Lower leg skin (tissue), 4 donors: Measurements from ENCODE around the gene FOS. TPM values are rescaled to one million over a fixed set of nuclear protein-coding genes. Genes with fewer than 3 reads are reported as not detected.
A peak's percentile ranks its signal among the peaks of the same experiment; 100 is the strongest.

ENCODE experiments used
- DNase-seq, 2 donors: peaks; one replicate each; pipeline ENCODE4 v3.0.0-alpha.2; 2019; ENCODE audit warnings: low spot score in 2 of 2
- H3K4me3 ChIP-seq: fragments of 200-600 bp; sonication (generic); 2 replicates; pipeline ENCODE4 v1.5.1; 2017; ENCODE audit warnings: mild to moderate bottlenecking, low read depth; ENCODE audit not compliant: poor library complexity, severe bottlenecking
- POLR2A ChIP-seq, 2 donors: fragments of 450-650 bp; IDR thresholded peaks; one replicate each; pipeline ENCODE4 v1.6.1; 2016 to 2017; ENCODE audit warnings: antibody characterized with exemption in 2 of 2, mild to moderate bottlenecking in 1 of 2, moderate library complexity in 1 of 2
- WGBS, 2 donors: methylation state at CpG; one replicate each; pipeline ENCODE4 v1.1.5; 2018; 5-methylcytosine and 5-hydroxymethylcytosine counted together
- intact Hi-C: fragments of 100-400 bp; cut with DNase I; formaldehyde crosslinking; loops from one replicate; pipeline ENCODE4 v1.15.0; 2023; ENCODE audit warnings: low total_unique reads
- total RNA-seq, 4 donors: library from RNA; depleted of rRNA; stranded (reverse); fragments of >200 nt; gene quantifications; one replicate each; pipeline ENCODE4 v1.1.0, GENCODE V29; 2016
- TF ChIP-seq, protein P1 (sequence below), 3 donors: fragments of 450-650 bp; IDR thresholded peaks; one replicate each; pipeline ENCODE4 v1.5.1; 2016; ENCODE audit warnings: antibody characterized with exemption in 3 of 3, mild to moderate bottlenecking in 3 of 3, moderate library complexity in 2 of 3

The FOS gene
- total RNA-seq, 4 donors from 2014 or later, result 154 to 448 (median 330) TPM

DNA sequence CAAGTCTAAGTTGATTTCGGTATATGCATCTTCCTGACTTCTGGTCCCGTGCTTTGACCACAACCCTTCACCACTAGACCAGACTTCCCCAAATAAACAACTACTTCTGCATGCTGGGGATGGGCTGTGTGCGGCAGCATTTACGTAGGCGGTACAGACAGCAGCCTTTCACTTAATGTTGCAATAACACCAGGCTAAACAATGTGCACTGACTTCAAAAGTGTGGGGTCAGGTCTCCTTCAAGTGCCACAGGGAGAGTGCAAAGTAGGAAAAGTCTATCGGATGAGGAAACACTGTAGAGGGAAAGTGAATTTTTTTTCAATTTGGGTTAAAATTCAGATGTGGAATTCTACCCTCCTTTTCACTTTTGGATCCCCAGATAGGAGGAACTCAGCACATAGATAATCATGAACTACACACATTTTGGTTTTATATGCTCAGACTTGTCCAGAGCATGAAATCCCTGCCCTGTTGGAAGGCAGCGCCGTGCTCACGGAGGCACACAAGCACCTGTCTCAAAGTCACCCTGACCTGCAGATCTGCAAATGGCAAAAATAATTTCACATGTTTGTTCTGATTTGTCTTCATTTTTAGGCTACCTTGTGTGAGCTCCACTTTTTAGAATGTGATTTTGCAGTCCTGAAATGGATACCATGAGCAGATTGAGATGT, 3.6 kb upstream of the FOS start:
- WGBS, 2 donors, result 45 to 56% methylated on average over 9 of the region's 9 CpGs
- no peak for TF ChIP-seq POLR2A (IDR thresholded peaks at IDR 0.05)
- TF ChIP-seq, protein P1, sequence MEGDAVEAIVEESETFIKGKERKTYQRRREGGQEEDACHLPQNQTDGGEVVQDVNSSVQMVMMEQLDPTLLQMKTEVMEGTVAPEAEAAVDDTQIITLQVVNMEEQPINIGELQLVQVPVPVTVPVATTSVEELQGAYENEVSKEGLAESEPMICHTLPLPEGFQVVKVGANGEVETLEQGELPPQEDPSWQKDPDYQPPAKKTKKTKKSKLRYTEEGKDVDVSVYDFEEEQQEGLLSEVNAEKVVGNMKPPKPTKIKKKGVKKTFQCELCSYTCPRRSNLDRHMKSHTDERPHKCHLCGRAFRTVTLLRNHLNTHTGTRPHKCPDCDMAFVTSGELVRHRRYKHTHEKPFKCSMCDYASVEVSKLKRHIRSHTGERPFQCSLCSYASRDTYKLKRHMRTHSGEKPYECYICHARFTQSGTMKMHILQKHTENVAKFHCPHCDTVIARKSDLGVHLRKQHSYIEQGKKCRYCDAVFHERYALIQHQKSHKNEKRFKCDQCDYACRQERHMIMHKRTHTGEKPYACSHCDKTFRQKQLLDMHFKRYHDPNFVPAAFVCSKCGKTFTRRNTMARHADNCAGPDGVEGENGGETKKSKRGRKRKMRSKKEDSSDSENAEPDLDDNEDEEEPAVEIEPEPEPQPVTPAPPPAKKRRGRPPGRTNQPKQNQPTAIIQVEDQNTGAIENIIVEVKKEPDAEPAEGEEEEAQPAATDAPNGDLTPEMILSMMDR (IDR thresholded peaks at IDR 0.05), result no peak
- intact Hi-C loops, result no loop called here

DNA sequence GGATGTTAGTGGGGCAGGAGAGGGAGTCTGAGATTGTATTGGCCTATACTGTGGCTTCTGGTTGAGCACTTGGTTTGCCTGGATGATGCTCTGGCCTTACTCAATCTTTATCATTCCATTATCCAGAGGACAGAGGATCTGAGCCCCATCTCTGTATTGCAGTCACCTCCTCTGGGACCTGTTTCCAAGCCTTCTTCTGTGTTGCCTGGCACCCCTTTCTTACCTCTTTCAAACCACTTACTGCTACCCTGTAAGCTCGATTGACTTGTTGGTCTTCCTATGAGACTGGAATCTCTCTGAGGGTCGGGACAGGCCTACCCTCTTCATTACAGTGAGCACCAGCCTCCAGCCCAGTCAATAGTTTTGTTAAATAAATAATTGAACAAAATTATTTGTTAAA, 3.0 kb upstream of the FOS start:
- intact Hi-C loops, result no loop called here
- peak in 1 of 2 donors; percentile 37 for DNase-seq
- H3K4me3 ChIP-seq, result no peak overlapping the region
- 52 to 79% methylated on average over 2 of the region's 2 CpGs for WGBS, 2 donors
- TF ChIP-seq, protein P1 (IDR thresholded peaks at IDR 0.05), result no peak
- no peak for TF ChIP-seq POLR2A (IDR thresholded peaks at IDR 0.05)

More for the DNA sequence above, 3.6 kb upstream of the FOS start:
- DNase-seq, result peak; percentile 87 to 90
- H3K4me3 ChIP-seq, result no peak overlapping the region

DNA sequence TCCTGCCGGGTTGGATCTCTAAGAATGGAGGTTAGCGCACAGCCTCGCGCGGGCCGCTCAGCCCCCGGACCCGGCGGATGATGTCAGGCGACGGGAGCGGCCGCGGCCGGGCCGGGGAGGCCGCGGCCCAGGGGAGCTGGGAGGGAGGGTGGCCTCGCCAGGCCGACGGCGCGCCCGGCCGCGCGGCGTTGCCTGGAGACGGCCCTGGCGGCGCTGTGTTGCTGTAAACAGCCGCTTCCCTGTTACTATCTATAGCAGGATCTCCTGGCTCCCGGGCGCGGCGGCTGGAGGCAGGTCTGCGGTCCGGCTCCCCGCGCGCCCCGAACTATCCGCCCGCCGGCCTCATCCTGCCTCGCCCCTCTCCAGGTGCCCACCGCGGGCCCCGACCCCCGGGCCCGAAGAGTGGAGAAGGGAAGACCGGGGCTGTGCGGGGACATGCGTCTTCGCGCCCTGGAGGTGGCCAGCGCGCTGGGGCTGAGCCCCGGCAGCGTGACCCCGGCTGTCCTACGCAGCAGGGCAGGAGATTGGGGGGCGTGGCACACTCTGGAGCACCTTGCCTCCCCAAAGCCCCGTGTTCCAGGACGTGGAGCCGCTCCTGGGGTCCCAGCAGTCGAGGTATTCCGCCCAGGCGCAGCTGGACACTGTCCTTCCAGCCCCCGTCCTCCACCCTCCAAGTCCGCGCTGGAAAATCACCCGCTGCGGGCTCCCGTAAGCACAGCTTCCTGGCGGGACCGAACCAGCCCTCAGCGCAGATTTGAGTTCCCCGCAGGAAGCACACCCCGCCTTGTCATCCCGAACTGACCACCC, 1.4 kb upstream of the FOS start:
- WGBS, 2 donors, result 0% methylated on average over 39 to 54 of the region's 81 CpGs
- peak overlapping the region; percentile 65 for H3K4me3 ChIP-seq
- DNase-seq, result peak; percentile 88 to 98
- intact Hi-C loops, result no loop called here
- peak in 1 of 2 donors; percentile 72 for TF ChIP-seq POLR2A (IDR thresholded peaks at IDR 0.05)
- TF ChIP-seq, protein P1 (IDR thresholded peaks at IDR 0.05), result no peak

DNA sequence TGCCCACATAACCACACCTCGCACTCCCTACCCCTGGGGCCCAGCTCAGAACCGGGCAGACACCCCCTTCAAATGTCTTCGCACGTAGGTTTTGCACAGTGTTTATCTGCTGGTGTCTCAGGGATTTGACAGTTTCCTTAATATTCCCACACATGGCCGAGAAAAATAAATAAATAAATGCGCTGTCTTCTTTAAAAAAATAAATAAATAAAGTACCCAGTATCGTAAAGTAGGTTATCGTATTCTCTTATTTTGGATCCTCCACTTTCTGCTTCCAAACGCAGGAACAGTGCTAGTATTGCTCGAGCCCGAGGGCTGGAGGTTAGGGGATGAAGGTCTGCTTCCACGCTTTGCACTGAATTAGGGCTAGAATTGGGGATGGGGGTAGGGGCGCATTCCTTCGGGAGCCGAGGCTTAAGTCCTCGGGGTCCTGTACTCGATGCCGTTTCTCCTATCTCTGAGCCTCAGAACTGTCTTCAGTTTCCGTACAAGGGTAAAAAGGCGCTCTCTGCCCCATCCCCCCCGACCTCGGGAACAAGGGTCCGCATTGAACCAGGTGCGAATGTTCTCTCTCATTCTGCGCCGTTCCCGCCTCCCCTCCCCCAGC, 710 bp upstream of the FOS start:
- H3K4me3 ChIP-seq, result peak overlapping the region; percentile 65
- DNase-seq, result no peak
- no peak for TF ChIP-seq POLR2A (IDR thresholded peaks at IDR 0.05)
- TF ChIP-seq, protein P1 (IDR thresholded peaks at IDR 0.05), result no peak
- 1% methylated on average over 27 of the region's 27 CpGs for WGBS, 2 donors
- intact Hi-C loops, result no loop called here

DNA sequence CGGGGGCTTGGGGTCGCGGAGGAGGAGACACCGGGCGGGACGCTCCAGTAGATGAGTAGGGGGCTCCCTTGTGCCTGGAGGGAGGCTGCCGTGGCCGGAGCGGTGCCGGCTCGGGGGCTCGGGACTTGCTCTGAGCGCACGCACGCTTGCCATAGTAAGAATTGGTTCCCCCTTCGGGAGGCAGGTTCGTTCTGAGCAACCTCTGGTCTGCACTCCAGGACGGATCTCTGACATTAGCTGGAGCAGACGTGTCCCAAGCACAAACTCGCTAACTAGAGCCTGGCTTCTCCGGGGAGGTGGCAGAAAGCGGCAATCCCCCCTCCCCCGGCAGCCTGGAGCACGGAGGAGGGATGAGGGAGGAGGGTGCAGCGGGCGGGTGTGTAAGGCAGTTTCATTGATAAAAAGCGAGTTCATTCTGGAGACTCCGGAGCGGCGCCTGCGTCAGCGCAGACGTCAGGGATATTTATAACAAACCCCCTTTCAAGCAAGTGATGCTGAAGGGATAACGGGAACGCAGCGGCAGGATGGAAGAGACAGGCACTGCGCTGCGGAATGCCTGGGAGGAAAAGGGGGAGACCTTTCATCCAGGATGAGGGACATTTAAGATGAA, 630 bp downstream of the FOS start:
- WGBS, 2 donors, result 0 to 1% methylated on average over 36 to 38 of the region's 38 CpGs
- peak; percentile 68 to 94 for DNase-seq
- no peak for TF ChIP-seq POLR2A (IDR thresholded peaks at IDR 0.05)
- TF ChIP-seq, protein P1 (IDR thresholded peaks at IDR 0.05), result no peak
- peak overlapping the region; percentile 90 for H3K4me3 ChIP-seq
- intact Hi-C loops, result no loop called here
